Raji (cell line): ENCODE measurements around the gene GNG7.

Experiments
- POLR2A ChIP-seq: IDR thresholded peaks from 2 replicates; pipeline ENCODE4 v1.6.1; 2011; ENCODE audit warnings: low read depth, low read length, control low read depth; ENCODE audit not compliant: insufficient read depth

The GNG7 gene

GRCh38 chr19:2641332-2641698 lies 61.2 kb downstream of the GNG7 start:
- TF ChIP-seq POLR2A: no peak

GRCh38 chr19:2640563-2641331 lies 61.7 kb downstream of the GNG7 start:
- no peak for TF ChIP-seq POLR2A

GRCh38 chr19:2639999-2640398 lies 62.5 kb downstream of the GNG7 start:
- no peak for TF ChIP-seq POLR2A

- TF ChIP-seq POLR2A: no peak
Observed at GRCh38 chr19:2638417-2638940, 64.0 kb downstream of the GNG7 start.

GRCh38 chr19:2636897-2637683 lies 65.4 kb downstream of the GNG7 start:
- TF ChIP-seq POLR2A: no peak

GRCh38 chr19:2636141-2636896 lies 66.2 kb downstream of the GNG7 start:
- 0 out of 2 replicates have a peak, but pooled peaks have one; percentile 1 for TF ChIP-seq POLR2A

- TF ChIP-seq POLR2A: no peak
Observed at GRCh38 chr19:2634960-2635359, 67.5 kb downstream of the GNG7 start.

- no peak for TF ChIP-seq POLR2A
Observed at GRCh38 chr19:2634228-2634951, 68.1 kb downstream of the GNG7 start.

GRCh38 chr19:2633693-2634075 lies 68.8 kb downstream of the GNG7 start:
- TF ChIP-seq POLR2A: no peak

GRCh38 chr19:2631213-2631821 lies 71.2 kb downstream of the GNG7 start:
- TF ChIP-seq POLR2A: no peak

GRCh38 chr19:2630352-2631001 lies 72.0 kb downstream of the GNG7 start:
- TF ChIP-seq POLR2A: no peak

- TF ChIP-seq POLR2A: no peak
Observed at GRCh38 chr19:2629491-2630351, 72.8 kb downstream of the GNG7 start.

GRCh38 chr19:2628597-2628996 lies 73.9 kb downstream of the GNG7 start:
- TF ChIP-seq POLR2A: no peak
